22Rv1 (cell line): ENCODE results near the gene STK33.

Experiments
- CTCF ChIP-seq: fragments of 450-650 bp; IDR thresholded peaks from 2 replicates; pipeline ENCODE4 v1.5.1; 2017; ENCODE audit warnings: mild to moderate bottlenecking
- ZFX ChIP-seq: fragments of 450-650 bp; IDR thresholded peaks from 2 replicates; pipeline ENCODE4 v1.6.1; 2017; ENCODE audit warnings: antibody characterized with exemption, borderline replicate concordance

- TF ChIP-seq CTCF (no peak), ZFX (no peak)
Observed at GRCh38 chr11:8477151-8477550, 116.9 kb downstream of the STK33 start.
